MV-4-11 (cell line): Measurements from ENCODE around the gene OSMR.

Experiments used
- DNase-seq: peaks from one replicate; lab custom pipeline; 2025; lab: John Stamatoyannopoulos, UW

Gene OSMR

DNA sequence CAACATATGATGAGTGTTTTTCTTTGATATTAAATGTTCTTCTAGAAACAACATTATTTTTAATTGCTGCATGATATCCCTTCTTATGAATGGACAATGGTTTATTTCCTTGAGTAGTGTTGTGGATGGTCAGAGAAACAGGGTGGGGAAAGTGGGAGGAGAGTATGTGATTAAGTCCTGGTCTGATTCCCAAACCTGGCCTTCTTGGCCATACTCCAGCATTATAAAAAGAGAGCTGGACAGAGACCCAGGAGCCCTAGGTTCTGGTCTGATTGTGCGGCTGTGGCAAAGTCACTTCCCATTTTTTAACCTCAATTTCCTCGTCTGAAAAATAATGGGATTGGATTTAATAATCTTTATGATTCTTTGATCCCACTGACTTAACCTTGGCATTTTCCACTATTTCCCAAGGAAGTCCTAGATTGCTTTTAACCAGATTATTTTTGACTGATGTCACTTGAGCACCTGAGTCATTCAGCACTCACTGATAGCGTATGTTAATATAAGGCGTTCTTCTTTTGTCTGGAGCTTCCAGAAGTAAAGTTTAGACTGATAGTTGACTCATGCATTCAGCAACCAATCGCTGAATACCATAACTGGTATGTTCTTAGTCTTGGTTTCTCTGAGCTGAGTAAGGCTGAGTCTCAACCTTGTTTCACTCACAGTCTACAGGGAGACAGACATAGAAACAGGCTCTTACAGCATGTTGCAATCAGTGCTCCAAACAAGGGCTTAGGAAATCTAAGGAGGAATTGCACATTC is 26.2 kb downstream of the OSMR start:
- no peak for DNase-seq

- no peak for DNase-seq
Observed at GRCh38 chr5:38872826-38873225, 27.0 kb downstream of the OSMR start.

DNA sequence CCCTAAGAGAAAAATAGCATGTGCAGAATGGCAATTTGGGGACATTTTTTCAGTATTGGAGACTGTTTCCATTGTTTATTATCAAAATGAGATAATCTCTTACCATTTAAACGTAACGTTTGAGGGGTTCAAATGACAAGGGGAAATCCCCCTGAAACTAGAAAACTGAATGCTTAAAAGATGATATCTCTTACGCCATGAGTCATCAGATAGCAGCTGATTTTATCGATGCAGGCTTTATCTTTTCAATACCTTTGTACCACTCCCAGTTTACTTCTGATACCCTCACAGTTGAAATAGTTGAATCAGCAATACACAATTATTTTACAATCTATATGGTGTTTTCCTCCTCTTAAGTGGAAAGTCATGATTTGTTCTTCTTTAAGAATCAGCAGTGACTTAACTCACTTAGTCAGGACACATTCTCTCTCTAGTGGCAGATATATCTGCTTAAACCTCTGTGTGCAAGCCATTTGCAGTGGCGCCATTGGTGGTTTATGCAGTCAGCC is 29.2 kb downstream of the OSMR start:
- no peak for DNase-seq

- DNase-seq, result no peak
Observed at GRCh38 chr5:38878391-38879077, 32.7 kb downstream of the OSMR start.

- DNase-seq, result no peak
Observed at GRCh38 chr5:38879078-38879460, 33.3 kb downstream of the OSMR start.

- no peak for DNase-seq
Observed at GRCh38 chr5:38883842-38884241, 38.0 kb downstream of the OSMR start.

GRCh38 chr5:38885208-38885607 is 39.4 kb downstream of the OSMR start:
- DNase-seq, result no peak

GRCh38 chr5:38888041-38888440 is 42.2 kb downstream of the OSMR start:
- peak; percentile 63 for DNase-seq

DNA sequence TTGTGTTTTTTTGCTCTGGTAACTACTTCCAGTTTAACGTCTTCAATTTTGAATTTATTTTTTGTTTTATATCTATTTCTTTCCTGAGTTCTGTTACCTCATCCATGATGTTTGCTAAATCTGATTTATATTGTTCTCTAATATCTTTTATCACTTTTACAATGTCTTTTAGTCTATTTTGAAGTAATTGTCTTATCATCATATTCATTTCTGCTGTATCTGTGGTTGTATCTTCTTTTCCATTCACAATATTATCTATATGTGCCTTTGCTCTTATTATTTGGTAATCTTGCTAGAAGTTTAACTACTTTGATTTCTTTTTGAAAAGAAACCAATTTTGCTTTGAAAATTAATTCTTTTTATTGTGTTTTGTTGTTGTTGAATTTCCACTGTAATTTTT is 43.6 kb downstream of the OSMR start:
- no peak for DNase-seq

GRCh38 chr5:38891563-38891962 is 45.8 kb downstream of the OSMR start:
- no peak for DNase-seq

- no peak for DNase-seq
Observed at GRCh38 chr5:38892363-38892762, 46.6 kb downstream of the OSMR start.

DNA sequence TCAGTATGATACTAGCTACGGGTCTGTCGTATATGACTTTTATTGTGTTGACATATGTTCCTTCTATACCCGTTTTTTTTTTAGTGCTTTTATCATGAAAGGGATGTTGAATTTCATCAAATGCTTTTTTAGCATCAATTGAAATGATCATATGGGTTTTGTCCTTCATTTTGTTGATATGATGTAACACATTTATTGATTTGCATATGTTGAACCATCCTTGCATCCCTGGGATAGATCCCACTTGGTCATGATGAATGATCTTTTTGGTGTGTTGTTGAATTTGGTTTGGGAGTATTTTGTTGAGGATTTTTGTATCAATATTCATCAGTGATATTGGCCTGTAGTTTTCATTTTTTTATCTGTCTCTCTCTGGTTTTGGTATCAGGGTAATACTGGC is 50.9 kb downstream of the OSMR start:
- no peak for DNase-seq

- no peak for DNase-seq
Observed at GRCh38 chr5:38899936-38900335, 54.1 kb downstream of the OSMR start.

DNA sequence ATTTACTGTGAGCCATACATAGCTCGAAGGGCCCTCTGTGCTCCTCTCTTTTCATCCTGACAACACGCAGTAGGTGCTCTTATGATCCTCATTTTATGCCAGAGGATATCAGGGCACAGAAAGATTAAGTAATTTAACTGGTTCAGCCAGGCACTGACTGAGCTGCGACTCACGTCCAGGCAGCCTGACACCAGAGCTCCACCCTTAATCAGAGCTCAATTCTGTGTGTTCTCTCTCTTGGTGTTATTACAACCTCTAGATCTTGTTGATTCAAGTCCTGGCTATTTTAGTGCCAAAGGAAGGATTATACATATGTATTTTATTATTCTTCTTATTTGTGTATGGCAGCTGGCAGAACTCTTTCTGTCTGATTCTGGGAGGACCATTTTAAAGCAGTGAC is 59.7 kb downstream of the OSMR start:
- no peak for DNase-seq

- DNase-seq, result no peak
Observed at GRCh38 chr5:38906503-38906902, 60.7 kb downstream of the OSMR start.

GRCh38 chr5:38911933-38912332 is 66.1 kb downstream of the OSMR start:
- no peak for DNase-seq

DNA sequence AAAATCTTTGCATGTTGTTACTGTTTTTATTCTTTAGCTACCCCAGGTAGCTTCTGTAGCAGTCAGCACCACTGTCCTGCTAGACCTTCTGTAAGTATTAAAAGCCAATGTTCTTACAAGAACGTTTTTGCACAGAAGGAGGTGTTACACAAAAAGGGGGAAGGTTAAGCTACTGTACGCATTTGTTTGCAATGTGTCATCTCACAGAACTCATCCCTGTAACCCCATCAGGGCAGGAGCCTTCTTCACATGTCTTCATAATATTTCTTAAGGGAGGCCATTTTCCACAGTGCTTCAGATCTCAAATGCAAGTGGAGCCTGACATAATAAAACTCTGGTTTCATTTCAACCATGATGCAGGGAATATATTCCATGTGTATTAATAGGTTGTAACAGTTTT is 67.9 kb downstream of the OSMR start:
- DNase-seq, result no peak

- no peak for DNase-seq
Observed at GRCh38 chr5:38916802-38917201, 71.0 kb downstream of the OSMR start.

GRCh38 chr5:38921174-38921573 is 75.4 kb downstream of the OSMR start:
- DNase-seq, result no peak

DNA sequence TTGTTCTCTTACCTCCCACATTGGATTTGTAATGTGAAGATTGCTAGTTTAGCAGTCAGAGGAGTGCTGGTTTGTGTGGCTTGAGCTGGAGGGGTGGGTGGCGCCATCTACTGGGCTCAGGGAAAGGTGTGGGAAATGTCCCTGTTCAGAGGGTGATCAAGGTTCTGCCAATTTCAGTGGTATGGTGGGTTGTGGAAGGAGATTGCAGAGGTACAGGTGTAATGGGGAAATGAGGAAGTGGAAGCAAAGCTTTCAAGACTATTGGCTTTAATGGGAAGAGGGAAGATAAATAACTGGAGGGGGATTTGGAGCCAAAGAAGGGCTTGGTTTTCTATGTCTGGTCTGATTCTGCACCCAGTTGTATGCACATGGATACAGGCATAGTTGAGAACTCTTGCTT is 76.4 kb downstream of the OSMR start:
- peak; percentile 27 for DNase-seq

DNA sequence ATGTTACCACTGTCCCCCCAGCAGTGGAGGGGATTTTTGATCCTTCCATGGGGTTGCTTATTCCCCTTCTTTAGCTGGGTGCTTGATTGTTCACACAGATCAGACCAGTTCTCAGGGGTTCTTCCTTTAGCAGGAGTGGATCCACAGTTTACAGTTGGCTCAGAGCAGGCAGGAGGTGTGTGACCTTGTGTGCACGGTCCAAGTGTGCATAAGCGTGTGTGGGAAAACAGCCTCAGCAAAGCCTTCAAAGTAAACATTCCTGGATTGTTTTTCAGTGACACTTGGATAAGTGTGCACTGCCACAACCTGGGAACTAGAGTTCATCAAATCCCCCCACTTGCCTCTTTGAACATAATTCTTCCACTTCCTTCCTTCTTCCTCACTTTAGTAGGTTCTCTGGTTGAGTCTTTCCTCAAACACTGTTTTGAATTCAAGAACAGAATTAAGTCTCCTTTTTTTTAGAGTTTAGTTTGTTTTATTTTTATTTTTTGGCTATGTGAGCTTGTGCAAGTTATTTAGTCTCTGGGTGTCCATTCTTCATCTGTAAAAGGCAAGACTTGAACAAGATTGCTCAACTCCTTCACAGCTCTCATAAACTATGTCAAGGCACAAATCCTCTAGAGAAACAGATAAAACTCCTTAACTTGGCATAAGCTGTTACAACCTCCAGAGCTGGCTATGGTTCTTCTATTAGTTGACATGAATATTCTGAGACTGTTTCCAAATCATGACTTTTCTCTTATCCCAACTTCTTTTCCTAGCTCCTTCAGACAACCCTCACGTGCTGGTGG is 78.0 kb downstream of the OSMR start:
- peak; percentile 18 for DNase-seq

DNA sequence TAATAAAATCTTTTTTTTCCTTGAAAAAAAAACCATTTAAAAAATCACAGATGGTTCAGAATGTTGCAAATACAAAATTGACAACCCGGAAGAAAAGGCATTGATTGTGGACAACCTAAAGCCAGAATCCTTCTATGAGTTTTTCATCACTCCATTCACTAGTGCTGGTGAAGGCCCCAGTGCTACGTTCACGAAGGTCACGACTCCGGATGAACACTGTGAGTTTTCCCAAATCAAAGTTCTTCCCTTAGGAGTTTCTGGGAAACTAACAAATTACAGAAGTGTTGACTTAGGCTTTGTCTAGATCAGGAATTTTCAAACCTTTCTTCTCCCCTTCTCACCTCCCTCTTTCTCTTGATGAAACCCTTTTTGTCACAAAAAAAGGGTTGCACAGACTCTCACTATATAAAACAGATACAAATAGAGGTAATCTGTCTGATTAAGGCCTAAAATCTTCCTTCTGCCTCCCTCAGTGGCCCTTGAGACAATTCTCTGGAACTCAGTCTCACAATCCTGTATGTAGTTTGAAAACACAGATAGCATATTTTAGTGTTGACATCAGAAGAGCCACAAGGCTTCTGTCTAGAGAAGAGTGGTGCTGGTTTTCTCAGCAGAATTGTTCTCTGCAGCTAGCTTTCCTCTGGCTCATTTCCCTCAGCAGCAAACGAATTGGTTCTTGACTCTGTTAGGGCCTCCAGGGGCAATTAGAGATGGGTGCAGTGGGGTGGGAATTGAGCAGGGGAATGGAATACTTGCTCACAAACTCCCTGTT is 79.5 kb downstream of the OSMR start:
- no peak for DNase-seq
